HG03039 (cell line): ENCODE measurements around the gene BASP1.
"Not testable (repeated sequence)": the region's sequence is repeated elsewhere in the genome, so short reads cannot be mapped to it uniquely, and the experiment has no call there.

Experiments
- ATAC-seq: cut with Tn5 transposase; IDR thresholded peaks from one replicate; pipeline ENCODE4 v1.9.1; 2021; ENCODE audit warnings: mild to moderate bottlenecking, moderate library complexity; ENCODE audit not compliant: unreplicated experiment

BASP1 gene

DNA sequence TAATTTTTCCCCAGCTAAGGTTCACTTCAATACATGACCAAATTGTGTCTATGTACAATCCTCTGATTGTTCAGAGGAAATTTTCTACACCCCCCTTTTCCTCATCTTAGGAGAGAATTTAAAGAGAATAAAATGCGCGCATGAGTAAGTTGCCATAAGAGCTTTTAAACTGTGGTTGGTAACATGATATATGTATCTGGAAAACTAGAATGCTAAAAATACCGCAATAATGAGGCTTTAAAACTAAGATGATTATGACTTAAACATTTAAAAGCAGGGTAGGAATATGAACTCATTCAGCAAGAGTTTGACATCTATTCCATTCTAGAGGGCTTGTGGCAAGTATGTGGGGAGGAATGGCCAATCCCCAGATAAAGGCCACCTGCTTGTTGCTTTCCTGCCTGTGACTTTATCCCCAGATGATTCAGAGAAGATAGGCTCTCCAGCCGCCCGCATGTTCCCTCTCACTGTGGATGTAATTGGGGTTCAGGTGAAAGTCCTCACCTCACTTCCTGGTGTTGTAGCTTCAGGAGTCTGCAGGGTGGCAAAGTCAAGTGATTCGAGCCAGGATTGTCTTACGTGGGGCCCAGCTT, 26.5 kb upstream of the BASP1 start:
- no peak for ATAC-seq

DNA sequence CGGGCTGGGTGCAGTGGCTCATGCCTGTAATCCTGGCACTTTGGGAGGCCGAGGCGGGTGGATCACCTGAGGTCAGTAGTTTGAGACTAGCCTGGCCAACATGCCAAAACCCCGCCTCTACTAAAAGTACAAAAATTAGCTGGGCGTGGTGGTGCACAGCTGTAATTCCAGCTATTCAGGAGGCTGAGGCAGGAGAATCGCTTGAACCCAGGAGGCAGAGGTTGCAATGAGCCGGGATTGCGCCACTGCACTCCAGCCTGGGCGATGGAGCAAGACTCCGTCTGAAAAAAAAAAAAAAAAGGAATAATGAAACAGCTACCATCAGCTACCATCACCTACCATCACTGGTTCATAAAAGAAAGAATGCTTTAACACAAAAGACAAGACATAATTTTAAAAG, 25.9 kb upstream of the BASP1 start:
- not testable (repeated sequence) for ATAC-seq

DNA sequence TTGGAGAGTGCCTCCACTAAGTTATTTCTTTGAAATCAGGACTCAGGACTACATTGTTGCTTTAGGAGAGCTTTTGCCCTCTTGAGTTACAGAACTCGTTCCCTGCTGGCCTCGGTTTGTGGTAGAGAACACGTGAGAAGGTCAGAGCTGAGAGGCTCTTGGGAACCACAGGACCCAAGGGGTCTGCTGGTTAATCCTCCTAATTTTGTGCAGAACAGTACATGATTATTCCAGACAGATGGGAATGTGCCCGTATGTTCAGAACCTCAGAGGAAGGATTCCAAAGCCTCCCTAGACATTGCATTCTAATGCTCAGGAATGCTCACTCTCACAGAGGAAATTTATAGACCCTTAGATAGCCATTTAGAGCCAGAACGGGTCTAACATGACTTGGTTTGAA, 25.2 kb upstream of the BASP1 start:
- ATAC-seq, result no peak

DNA sequence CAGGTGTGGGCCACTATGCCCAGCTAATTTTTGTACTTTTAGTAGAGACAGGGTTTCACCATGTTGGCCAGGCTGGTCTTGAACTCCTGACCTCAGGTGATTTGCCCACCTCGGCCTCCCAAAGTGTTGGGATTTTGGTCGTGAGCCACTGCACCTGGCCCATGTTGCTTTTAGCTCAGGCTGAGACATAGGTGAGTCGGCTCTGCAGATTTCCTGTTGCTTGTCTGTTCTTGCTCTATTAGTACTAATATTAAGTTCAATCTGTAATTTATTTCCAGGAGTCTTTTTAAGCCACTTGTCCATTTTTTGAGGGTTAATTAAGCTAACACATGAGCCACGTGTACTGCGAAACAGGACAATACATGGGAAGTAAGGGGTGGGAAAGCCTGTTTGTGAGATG, 21.4 kb upstream of the BASP1 start:
- no peak for ATAC-seq

DNA sequence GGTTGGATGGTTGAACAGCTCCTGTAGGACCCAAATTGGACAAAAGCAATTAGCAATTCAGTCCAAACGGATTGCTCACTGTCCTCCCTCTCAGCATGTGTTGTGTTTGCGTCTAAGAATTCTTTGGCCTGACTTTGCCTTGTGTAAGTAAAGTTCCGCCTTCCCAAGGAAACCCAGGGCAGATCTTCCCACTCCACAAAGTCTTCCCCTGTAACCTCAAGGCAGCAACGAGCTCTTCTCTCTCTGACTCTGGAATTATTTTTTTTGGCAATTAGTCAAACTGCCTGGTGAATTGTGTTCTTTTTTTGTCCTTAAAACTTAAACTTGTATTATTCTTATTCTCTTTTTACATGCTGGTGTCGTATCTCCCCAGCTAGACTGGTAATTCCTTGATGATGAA, 20.7 kb upstream of the BASP1 start:
- ATAC-seq, result no peak

DNA sequence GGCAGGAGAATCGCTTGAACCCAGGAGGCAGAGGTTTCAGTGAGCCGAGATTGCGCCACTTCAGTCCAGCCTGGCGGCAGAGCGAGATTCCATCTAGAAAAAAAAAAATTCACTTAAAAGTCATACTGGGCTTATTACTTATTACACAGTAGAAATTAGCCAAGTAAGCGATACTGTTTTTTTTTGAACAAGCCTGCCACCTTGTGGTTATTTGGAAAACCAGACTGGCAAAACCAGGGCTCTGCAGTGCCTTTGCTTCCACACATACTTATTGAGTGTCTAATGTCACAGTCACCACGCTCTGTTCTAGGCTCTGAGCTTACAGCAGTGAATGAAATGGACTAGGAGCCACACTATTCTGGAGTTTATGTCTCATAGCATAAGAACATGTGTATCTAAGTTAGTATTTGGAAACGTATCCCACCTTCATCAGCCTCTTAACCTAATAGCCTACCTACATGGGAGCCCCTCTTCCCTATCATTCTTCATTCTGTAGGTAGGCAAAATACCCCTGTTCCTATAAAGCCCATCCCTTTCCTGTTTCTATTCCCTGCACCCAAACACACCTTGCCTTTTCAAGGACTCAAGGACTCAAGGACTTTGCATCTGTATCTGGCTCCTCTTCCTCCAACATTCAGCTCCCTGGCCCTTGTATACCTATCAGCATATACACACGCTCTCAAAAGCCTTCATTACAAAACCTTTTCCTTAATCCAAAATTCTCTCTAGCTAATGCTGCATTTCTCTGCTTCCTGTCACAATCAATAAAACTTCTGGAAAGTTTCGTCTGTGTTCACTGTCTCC, 13.9 kb upstream of the BASP1 start:
- ATAC-seq, result no peak

DNA sequence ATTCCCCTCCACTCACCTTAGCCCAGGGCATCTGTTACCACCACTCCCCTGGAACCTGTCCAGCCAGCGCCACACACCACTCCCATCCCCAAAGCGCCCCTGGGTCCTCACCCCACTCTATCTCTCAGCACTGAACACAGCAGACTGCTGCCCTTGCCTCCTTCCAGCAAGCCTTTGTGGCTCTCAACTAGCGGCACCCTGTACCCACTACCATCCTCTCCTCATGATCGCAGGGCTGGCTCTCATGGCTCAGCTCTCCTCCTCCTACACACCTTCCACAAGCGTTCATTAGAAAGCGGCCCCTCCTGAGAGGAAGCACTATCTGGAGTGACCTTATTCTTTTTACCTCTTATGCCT, 13.3 kb upstream of the BASP1 start:
- no peak for ATAC-seq

DNA sequence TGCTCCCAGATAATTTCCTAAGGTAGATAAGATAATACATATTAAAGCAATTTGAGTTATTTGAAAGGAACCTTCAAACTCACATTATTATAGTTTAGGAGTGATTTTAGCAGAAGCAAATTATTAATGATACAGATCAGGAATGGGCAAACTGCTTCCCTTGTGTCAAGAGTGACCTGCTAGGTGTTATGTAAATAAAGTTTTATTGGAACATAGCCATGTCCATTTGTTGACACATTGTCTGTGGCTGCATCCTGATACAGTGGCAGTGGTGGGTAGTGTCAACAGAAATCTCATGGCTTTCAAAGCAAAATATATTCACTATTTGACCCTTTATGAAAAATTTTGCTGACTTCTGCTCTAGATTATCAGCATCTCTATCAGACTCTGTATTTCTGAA, 11.4 kb upstream of the BASP1 start:
- no peak for ATAC-seq

DNA sequence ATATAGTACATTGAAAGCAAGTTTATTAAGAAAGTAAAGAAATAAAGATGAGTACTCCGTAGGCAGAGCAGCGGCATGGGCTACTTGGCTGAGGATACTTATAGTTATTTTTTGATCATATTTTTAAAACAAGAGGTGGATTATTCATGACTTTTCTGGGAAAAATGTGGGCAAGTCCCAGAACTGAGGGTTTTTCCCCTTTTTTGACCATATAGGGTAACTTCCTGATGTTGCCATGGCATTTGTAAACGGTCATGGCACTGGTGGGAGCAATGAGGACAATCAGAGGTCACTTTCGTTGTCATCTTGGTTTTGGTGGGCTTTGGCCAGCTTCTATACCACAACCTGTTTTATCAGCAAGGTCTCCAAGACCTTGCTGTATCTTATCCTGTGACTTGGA, 5.2 kb upstream of the BASP1 start:
- no peak for ATAC-seq

DNA sequence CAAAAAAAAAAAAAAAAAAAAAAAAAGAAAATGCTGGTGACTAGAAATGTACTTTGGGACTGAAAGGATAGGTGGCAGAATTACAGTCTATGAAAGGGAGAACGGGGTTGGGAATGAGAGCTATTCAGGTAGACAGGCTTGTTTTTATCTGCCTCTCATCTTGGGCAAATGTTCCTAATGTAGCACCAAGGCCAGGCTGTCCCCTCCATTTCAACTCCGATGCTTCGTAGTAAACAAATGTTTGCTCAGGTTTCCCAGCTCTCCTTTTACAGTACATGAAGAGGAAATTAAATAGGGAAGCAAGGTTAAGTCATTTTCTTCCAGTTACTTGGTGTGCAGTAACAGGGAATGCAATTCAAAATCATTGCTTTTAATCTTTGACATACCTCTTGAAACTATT, 4.4 kb upstream of the BASP1 start:
- ATAC-seq, result no peak

DNA sequence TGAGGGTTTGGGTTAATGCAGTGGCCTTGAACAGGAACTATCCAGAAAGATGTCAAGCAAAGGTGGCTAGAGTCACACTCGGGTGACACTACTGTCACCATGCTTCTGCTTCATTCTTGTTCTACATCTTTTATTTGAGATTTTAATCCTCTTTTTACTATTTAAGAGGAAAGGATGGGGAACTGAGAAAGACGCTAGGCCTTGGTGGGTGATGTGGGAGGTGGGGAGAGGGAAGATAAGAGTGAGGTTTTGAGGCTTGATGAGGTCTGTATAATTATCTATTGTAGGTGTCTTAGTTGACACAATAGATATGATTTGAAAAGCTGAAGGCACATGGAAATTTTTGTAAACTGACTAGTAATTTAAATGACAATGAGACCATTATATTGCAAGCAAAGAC, 3.5 kb upstream of the BASP1 start:
- ATAC-seq, result no peak

DNA sequence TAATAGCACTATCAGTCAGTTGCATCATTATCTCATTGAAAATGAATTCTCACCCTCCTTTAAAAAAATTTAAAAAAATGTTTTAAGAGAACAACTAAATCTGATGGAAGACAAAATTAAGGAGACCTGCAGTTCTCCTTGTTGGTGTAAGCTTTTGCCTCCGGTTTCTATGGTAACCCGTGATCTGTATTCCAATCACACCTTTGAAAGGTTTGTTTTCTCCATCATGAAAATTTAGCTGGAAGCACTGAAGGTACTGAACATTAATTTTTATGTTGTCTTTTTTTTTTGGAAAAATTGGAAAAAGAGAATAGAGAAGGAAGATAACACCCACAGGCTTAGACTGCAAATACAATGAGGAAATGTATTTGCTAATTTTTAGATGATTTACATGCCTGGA, 2.5 kb upstream of the BASP1 start:
- ATAC-seq, result no peak

DNA sequence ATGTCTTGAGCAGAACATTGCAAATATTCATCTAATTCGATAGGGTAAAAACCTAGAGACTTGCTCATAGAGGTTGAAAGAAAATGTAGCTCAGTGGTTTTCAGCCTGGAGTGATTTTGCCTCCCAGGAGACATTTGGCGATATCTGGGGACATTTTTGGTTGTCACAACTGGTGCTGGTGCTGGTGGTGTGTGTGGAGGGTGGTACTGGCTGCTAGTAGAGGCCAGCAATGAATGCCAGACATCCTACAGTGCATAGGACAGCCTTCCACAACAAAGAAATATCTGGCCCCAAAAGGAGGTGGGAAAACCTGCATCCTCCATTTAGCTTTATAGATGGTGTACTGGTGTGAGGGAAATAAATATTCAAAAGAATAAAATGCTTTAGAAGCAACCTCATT, 2.1 kb upstream of the BASP1 start:
- no peak for ATAC-seq

DNA sequence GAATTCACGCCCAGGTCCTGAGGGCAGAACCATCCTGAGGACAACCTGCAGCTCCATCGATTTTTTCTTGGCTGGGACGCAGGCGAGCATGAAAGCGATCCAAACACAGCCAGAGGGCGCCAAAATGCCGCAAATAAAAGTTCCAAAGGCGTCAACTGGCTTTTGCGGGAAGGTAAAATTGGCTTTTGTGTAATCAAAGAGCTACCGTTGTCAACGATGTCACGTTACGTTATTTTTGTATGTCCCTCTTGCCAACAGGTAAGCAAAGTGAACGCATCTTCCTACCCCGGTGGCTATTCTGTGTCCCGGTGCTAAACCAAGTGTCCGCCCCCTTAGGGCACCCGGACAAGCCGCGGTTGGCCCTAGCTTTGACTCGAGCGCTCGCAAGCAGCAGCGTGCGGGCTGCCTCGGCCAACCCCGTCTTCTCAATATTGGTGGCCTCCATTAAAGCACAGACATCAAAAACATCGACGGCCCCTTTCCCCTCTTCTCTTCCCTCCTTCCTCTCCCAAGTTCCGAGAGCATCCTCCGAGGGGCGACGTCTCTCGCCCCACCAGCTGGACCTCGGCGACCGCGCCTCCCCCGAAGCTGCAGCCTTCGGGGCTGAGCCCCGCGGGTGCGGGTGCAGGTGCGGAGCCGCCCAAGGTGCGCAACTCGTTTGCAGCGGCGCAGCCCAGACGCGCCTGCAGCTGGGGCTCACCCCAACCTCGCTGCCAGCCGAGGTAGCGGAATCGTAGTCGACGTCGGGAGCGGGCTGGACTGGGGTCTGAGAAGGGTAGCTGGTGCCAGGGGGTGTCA, 1.1 kb upstream of the BASP1 start:
- peak; percentile 31 for ATAC-seq

DNA sequence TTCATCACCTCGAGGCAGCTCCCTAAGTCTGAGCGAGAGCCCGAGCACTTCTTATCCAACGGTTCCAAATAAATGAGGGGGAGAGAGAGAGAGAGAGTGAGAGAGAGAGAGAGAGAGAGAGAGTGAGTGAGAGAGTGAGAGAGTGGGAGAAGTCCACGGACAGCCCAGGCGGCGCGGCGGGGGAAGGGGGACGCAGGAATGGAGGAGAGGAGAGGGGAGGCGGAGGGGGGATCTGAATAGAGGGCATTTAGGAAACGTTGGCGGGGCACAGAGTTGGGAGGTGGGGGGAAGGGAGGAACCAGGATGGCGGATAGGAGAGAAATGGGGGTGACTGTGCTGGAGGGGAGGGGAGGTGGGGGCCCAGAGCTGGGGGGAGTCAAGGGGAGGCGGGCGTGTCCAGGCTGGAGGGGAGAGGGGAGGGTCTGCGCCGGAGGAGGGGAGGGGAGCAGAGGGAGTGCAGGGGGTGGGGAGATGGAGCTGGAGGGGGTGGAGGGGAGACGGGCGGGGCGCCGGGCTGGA, 398 bp upstream of the BASP1 start:
- no peak for ATAC-seq

DNA sequence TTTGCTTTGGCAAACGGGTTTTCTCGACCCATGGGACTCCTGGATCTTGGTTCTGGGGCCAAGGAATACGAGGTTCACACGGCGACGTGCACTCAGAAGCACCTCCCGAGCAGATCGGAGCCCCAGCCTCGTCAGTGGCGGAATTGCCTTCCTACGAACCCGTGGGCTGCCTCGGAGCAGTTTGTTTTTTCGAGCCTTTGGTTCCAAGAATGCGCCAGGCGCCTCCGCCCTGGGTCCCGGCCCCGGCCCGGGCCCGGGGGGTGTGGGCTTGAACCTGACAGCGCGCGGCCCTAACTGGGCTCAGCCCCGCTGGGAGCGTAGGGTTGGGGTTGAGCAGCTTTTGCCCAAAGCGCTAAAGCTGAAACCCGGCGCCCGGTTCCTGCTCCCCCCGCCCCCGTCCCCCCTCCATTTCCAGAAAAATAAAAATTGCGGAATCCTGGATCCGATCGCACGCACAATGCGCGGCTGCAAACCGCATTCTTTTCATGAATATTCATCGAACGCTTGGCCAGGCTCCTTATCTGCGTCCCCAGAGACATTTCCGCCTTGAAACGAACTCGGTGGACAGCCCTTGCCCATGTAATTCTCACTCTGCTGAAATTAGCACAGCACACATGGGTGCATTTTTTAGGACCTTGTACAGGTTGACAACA, 1.0 kb downstream of the BASP1 start:
- ATAC-seq, result no peak

DNA sequence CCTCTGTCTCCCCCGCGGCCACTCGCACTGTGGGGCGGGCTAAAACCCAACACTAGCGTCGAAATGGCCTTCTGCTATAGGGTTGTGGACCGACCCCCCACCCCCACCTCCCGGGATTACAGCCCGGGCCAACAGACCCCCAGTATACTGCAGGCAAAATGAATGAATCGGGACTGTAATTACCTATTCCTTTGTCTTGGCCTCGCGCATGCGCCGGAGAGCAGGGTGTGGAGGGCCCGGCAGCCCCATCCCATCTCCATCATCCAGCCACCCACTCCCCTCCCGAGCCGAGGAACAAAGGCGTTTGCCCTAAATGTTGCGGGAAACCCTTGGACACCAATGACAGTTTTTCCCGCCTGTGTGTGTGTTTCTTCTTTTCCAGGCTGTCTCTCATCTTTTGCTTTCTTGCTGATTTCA, 1.6 kb downstream of the BASP1 start:
- ATAC-seq, result no peak

DNA sequence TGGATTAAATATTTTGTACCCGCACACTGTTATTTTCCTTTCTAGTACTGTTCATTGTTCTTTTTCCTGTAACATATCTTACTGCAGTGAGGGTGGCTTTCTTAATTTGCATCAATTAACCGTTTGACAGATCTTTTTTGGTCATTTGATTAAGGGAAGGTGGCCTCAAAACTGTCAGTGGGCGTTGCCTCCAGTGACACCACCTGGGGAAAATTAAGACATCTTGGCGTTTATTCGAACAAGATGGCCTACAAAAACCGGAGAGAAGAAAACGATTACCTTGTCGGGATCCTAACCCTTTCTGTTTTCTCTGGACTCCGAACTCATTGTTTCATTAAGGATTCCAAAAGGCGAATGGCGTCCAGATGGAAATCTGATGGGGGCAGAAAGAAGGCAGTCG, 2.0 kb downstream of the BASP1 start:
- ATAC-seq, result no peak

DNA sequence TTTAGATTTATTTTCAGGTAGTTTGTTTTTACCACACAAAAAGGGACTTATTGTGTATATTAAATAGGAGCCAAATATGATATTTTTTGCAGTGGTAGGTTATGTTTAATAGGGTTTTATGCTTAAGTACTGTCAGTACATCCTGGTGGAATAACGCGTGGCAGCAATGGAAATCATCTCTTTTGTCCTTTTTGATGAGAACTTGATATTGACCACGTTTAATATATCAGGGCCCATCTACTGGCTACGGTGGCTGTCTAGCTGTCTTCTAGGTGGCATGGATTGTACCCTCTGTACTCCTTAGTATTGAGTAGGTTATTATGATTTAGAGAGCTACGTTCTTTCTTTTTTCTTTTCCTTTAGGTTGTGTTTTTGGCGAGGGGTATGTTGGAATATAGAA, 2.6 kb downstream of the BASP1 start:
- no peak for ATAC-seq

DNA sequence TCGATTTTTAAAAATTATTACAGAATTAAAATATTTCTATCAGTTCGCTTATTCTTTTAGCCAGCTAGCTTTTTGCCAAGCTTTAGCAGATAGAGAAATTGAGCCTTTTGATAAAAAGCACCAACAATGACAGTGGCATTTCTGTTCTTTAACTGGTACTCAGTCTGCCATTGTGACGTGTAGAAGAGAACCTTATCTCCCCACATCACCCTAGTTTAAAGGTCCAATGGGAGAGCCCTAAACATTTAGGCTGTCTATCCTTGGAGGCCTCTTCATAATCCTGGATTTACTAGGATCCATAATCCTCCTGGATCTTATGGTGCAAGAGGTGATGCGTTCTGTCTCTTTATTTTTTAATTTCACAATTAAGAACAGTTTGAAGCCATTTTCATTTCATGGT, 3.0 kb downstream of the BASP1 start:
- ATAC-seq, result no peak

DNA sequence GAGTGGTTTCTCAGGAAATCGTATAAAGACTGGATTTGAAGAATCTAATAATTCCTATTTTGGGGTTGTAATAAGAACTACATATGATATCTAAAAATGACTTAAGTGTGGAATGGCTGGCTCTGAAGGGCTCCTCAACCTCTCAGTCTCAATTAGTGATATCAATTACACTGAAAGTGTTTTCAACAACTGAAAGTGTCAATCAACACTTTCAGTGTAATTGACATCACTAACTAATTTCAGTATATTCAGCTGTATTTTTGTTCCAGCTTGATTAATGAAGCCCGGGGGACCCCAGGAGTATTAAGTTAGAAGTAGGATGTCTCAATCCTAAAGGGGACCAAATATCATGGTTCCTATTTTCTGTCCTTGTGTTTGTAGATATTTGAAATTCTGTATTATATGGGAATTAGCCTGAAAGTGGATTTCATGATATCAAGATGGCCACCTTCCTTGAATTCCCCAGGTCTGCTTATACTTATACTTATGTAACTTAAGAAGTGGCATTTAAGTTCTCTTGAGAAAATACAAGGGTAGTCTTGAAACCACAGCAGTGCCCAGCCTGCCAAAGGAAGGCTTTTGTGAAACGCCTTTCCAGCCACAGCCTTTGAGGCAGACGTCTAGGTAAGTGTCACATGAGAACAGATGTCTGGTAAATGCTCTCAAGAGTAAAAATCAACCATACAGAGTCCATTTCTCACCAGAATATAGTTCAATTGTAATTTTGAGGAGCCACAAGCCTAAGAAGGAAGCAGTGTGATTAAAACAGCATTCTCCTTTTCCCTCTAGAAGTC, 4.6 kb downstream of the BASP1 start:
- ATAC-seq, result no peak
